ENCODE measurements around the gene FARP1. TPM values are rescaled to one million over a fixed set of nuclear protein-coding genes. Genes with fewer than 3 reads are reported as not detected.

The FARP1 gene
- total RNA-seq, 4 donors from 2014 or later: 13.7 to 38.9 (median 30.2) TPM

DNA sequence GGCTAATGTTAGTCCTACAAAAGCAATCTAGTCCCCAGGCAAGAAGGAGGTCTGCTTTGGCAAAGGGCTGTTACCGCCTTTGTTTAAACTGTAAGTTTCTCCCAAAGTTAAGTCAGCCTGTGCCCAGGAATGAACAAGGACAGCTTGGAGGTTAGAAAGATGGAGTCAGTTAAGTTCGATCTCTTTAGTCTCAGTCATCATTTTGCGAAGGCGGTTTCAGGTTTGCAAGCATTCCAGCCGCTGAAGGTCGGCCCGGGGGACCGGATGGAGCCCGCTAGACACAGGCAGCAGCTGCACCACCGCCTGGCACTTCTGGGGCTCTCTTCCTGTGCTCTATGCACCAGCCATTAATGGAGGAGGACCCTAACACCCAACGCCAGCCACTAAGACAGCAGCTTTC is 342.7 kb downstream of the FARP1 start:
- DNase-seq (ENCODE audit: low spot score) (no peak), ATAC-seq (ENCODE audit: low FRiP score) (no peak)
- TF ChIP-seq, protein P1, sequence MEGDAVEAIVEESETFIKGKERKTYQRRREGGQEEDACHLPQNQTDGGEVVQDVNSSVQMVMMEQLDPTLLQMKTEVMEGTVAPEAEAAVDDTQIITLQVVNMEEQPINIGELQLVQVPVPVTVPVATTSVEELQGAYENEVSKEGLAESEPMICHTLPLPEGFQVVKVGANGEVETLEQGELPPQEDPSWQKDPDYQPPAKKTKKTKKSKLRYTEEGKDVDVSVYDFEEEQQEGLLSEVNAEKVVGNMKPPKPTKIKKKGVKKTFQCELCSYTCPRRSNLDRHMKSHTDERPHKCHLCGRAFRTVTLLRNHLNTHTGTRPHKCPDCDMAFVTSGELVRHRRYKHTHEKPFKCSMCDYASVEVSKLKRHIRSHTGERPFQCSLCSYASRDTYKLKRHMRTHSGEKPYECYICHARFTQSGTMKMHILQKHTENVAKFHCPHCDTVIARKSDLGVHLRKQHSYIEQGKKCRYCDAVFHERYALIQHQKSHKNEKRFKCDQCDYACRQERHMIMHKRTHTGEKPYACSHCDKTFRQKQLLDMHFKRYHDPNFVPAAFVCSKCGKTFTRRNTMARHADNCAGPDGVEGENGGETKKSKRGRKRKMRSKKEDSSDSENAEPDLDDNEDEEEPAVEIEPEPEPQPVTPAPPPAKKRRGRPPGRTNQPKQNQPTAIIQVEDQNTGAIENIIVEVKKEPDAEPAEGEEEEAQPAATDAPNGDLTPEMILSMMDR (IDR thresholded peaks at IDR 0.05): no peak

DNA sequence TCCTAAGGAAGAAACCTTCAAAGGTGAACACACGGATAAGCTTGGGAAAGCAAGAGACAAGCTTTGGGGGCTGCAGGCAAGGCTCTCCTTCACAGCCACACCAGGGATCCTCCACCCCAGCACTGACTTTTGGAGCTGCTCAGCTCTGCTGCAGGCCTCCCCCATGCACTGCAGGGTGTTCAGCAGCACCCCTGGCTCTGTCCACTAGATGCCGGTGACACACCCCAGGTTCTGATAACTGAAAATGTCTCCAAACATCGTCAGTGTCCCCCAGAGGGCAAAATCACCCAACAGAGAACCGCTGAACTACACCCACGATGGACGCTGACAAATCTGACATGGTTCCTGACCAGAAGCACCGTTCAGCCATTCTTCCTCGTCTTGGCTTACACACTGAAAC is 343.5 kb downstream of the FARP1 start:
- TF ChIP-seq, protein P1 (IDR thresholded peaks at IDR 0.05): no peak
- ATAC-seq (ENCODE audit: low FRiP score): no peak
- no peak for DNase-seq (ENCODE audit: low spot score)

DNA sequence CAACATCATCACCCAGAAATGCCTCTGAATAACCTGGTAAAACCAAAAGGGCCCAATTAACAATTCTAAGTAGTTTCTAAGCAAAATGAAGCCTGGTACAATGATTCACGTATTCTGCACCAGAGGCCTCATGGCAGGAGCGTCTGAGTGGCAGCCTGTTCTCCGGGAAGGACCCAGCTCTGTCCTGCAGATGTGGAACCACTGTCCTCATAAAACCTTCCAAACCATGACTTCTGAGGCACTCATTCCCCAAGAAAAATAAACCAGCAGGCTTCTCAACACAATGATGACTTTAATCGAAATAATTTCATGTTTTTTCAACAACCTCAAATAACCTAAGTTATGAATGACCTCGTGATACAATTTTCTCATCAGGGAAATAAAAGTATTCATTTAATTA is 344.1 kb downstream of the FARP1 start:
- ATAC-seq (ENCODE audit: low FRiP score) (no peak), DNase-seq (ENCODE audit: low spot score) (no peak)
- TF ChIP-seq, protein P1 (IDR thresholded peaks at IDR 0.05): no peak

DNA sequence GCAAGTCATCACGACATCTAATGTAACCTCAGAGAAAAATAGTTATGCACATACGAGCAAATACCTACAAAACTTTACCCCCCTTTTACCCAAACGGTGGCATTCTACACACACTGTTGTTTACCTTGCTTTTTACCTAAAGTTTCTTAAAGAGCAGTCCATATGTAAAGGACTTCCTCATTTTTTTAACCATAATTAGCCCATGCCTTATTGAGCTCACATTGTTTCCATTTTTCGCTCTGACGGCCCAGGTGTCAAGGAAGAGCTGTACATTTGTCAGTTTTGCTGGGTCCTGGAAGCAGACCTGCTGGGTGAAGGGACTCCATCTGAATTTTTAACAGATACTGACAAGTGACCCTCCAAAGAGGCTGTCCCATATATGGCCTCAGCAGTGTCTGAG is 344.6 kb downstream of the FARP1 start:
- no peak for DNase-seq (ENCODE audit: low spot score)
- TF ChIP-seq, protein P1 (IDR thresholded peaks at IDR 0.05): no peak
- no peak for ATAC-seq (ENCODE audit: low FRiP score)

DNA sequence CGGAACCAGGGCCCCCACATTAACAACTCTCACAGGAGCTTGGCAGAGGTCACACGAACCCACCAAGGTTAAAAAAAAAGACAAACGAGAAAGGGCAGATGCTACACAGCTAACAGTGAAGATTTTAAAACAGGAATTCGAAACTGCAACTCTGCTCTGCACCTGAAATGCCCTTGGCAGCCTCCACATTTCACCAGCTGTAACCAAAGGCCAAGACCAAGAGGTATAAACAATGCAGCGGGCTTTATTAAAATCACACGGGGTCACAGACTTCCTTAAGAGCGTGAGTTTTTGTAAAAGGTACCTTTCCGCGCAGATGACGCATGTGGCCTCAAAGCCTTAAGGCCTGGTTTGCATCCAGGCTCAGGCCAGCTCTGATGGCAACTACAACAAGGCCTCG is 345.8 kb downstream of the FARP1 start:
- TF ChIP-seq, protein P1 (IDR thresholded peaks at IDR 0.05): no peak
- ATAC-seq (ENCODE audit: low FRiP score): no peak
- no peak for DNase-seq (ENCODE audit: low spot score)

DNA sequence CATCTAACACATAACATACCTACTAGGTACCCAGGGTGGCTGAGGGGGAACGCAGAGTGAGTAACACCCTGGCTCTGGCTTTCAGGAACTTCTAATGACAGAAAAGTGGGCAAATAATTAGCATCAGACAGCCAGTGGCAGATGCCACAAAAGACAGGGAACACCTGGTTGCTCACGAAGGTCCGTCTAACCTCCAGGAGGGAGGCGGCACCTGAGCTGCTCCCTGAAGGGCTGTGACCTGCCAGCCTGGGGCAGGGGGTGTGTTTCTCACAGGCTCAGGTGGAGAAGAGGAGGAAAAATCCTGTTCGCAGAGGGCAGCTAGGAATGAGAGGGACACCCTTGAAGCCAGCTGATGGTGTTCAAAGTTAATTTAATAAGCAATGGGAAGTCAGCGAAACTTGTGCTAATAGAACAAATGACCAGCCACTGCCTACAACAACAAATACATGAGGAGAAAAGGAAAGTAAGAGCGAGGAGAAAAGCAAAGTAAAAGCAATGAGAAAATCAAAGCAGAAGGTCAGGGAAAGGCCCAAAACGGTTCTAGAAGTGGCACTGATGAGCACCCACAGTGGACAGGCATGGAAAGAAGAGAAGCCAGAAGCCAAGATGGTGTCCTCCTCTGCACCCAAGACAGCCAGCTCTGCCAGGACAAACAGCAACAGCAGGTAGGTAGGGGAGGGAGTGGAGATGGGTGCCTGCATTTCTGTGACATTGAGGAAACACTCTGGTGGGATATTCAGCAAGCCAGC is 346.7 kb downstream of the FARP1 start:
- DNase-seq (ENCODE audit: low spot score) (no peak), ATAC-seq (ENCODE audit: low FRiP score) (no peak)
- TF ChIP-seq, protein P1 (IDR thresholded peaks at IDR 0.05): no peak

DNA sequence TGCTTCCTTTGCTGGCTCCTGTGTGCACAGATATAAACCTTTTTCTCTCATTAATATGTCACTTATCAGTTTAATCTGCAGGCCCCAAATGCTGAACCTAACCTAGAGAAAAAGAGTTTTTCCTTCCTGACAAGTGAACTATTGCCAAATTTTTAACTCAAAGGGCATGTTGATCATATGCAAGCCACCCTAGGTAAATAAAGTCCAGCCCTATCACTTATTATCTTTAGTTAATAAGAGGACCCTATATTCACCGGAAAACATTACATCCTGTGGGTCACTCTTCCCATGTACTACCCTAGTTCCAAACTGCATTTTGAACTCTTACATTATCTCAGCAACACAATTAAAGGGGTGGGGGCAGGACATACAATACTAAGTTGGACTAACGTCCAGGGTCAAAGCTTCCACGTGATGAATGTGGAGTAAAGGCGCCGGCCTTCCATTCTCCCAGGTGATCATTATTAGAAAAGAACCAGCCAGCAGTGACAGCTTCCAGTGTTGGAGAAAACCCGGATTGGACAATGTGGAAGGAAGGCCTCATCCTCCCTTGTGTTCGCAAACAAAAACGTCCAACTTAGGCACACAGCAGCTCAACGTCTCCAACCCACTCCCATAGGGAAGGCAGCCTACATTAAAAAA is 347.4 kb downstream of the FARP1 start:
- ATAC-seq (ENCODE audit: low FRiP score) (no peak), DNase-seq (ENCODE audit: low spot score) (no peak)
- TF ChIP-seq, protein P1 (IDR thresholded peaks at IDR 0.05): no peak

All from omental fat pad (tissue), 4 donors.